Activated CD4-positive, alpha-beta T cell treated with anti-CD3 and anti-CD28 coated beads, Interleukin-2, amount 50 U/mL, for 1 hour (primary cell): ENCODE data around the gene PRCD.
A peak's percentile ranks its signal among the peaks of the same experiment; 100 is the strongest.

Experiments
- DNase-seq: peaks from one replicate; pipeline ENCODE4 v3.0.0-alpha.2; 2020

PRCD gene

GRCh38 chr17:76542566-76542971 lies 2.7 kb downstream of the PRCD start:
- no peak for DNase-seq

- no peak for DNase-seq
Observed at GRCh38 chr17:76542984-76543383, 3.1 kb downstream of the PRCD start.

- DNase-seq: no peak
Observed at GRCh38 chr17:76543482-76543825, 3.6 kb downstream of the PRCD start.

- DNase-seq: no peak
Observed at GRCh38 chr17:76543826-76544545, 4.1 kb downstream of the PRCD start.

GRCh38 chr17:76544546-76545365 lies 4.9 kb downstream of the PRCD start:
- DNase-seq: no peak

GRCh38 chr17:76545918-76546555 lies 6.2 kb downstream of the PRCD start:
- no peak for DNase-seq

GRCh38 chr17:76546556-76547182 lies 6.8 kb downstream of the PRCD start:
- DNase-seq: no peak

- peak; percentile 43 for DNase-seq
Observed at GRCh38 chr17:76547183-76547641, 7.4 kb downstream of the PRCD start.

- DNase-seq: no peak
Observed at GRCh38 chr17:76547642-76548202, 7.9 kb downstream of the PRCD start.

- no peak for DNase-seq
Observed at GRCh38 chr17:76548378-76549214, 8.8 kb downstream of the PRCD start.

GRCh38 chr17:76549215-76549518 lies 9.3 kb downstream of the PRCD start:
- DNase-seq: no peak

- DNase-seq: no peak
Observed at GRCh38 chr17:76549539-76549938, 9.7 kb downstream of the PRCD start.

- no peak for DNase-seq
Observed at GRCh38 chr17:76550712-76551615, 11.1 kb downstream of the PRCD start.

GRCh38 chr17:76551685-76552084 lies 11.8 kb downstream of the PRCD start:
- no peak for DNase-seq

- DNase-seq: no peak
Observed at GRCh38 chr17:76553178-76553908, 13.5 kb downstream of the PRCD start.

GRCh38 chr17:76554131-76554530 lies 14.3 kb downstream of the PRCD start:
- no peak for DNase-seq

GRCh38 chr17:76556765-76557367 lies 17.0 kb downstream of the PRCD start:
- peak; percentile 34 for DNase-seq

GRCh38 chr17:76557368-76558197 lies 17.7 kb downstream of the PRCD start:
- peak; percentile 90 for DNase-seq
